A673 (cell line): ENCODE measurements around the gene DOCK10. TPM values are rescaled to one million over a fixed set of nuclear protein-coding genes. Genes with fewer than 3 reads are reported as not detected.

Experiments
- BruUV-seq: library from RNA; stranded (reverse); fragments of 400-500 nt; replicated peaks from 2 replicates; lab custom pipeline; 2021; lab: Mats Ljungman, UMichigan
- CTCF ChIA-PET: fragments of 300-600 bp; sonication (Branson Sonifier 250); formaldehyde crosslinking; loops from one replicate; lab custom pipeline; 2022; ENCODE audit warnings: antibody characterized with exemption; lab: Charles Lee
- POLR2A ChIA-PET: fragments of 300-600 bp; sonication (Branson Sonifier 250); formaldehyde crosslinking; loops from one replicate; lab custom pipeline; 2022; ENCODE audit warnings: antibody characterized with exemption; ENCODE audit not compliant: low non-redundant PET; lab: Charles Lee
- DNase-seq: peaks from one replicate; pipeline ENCODE4 v3.0.0-alpha.2; 2015; ENCODE audit warnings: low spot score
- H3K27ac ChIP-seq: fragments of 200-600 bp; sonication (generic); 2 replicates; pipeline ENCODE4 v1.5.1; 2016; ENCODE audit warnings: mixed run types, low read depth, mild to moderate bottlenecking, mixed read lengths, antibody characterized with exemption, low read length; ENCODE audit not compliant: poor library complexity, severe bottlenecking
- H3K27me3 ChIP-seq: fragments of 200-600 bp; sonication (generic); replicated peaks from 2 replicates; pipeline ENCODE4 v1.6.1; 2017; ENCODE audit warnings: mixed run types, low read depth, mild to moderate bottlenecking, mixed read lengths, antibody characterized with exemption, low read length; ENCODE audit not compliant: insufficient read depth, poor library complexity
- H3K36me3 ChIP-seq: fragments of 200-600 bp; sonication (generic); 2 replicates; pipeline ENCODE4 v1.6.1; 2016; ENCODE audit warnings: mixed run types, mild to moderate bottlenecking, mixed read lengths, antibody characterized with exemption, low read length; ENCODE audit not compliant: insufficient read depth, poor library complexity, severe bottlenecking
- H3K4me1 ChIP-seq: fragments of 200-600 bp; sonication (generic); 2 replicates; pipeline ENCODE4 v1.6.1; 2017; ENCODE audit warnings: mixed run types, mild to moderate bottlenecking, mixed read lengths, antibody characterized with exemption, low read length; ENCODE audit not compliant: insufficient read depth, poor library complexity, severe bottlenecking
- H3K4me3 ChIP-seq: fragments of 200-600 bp; sonication (generic); 2 replicates; pipeline ENCODE4 v1.5.1; 2016; ENCODE audit warnings: low read depth, mixed run types, mild to moderate bottlenecking, mixed read lengths, low read length; ENCODE audit not compliant: poor library complexity, severe bottlenecking
- H3K9me3 ChIP-seq: fragments of 200-600 bp; sonication (generic); 2 replicates; pipeline ENCODE4 v1.6.1; 2016; ENCODE audit warnings: mixed run types, low read depth, mild to moderate bottlenecking, mixed read lengths, antibody characterized with exemption, low read length; ENCODE audit not compliant: poor library complexity, severe bottlenecking
- CTCF ChIP-seq: fragments of 300-800, 200-600 bp; sonication (generic); conservative IDR thresholded peaks from 2 replicates; pipeline ENCODE4 v1.5.1; 2017; ENCODE audit warnings: low read depth, mild to moderate bottlenecking, antibody characterized with exemption, low read length, moderate library complexity, mixed read lengths
- EZH2 ChIP-seq: fragments of 200-600 bp; sonication (generic); IDR thresholded peaks from 2 replicates; pipeline ENCODE4 v1.6.1; 2017; ENCODE audit warnings: borderline replicate concordance, low read depth, mild to moderate bottlenecking, mixed read lengths, antibody characterized with exemption, low read length; ENCODE audit not compliant: poor library complexity, severe bottlenecking
- intact Hi-C: fragments of 100-400 bp; cut with micrococcal nuclease; formaldehyde crosslinking; loops from one replicate; pipeline ENCODE4 v1.10.0; 2022; ENCODE audit not compliant: unreplicated experiment
- total RNA-seq: library from RNA; stranded (reverse); gene quantifications from 2 replicates; pipeline ENCODE4 v1.2.3, GENCODE V29; 2021

Gene DOCK10
- total RNA-seq, 1 experiment from 2014 or later: 5.1 TPM

GRCh38 chr2:224932522-224932921, 109.7 kb downstream of the DOCK10 start:
- no TSS peak for BruUV-seq
- DNase-seq: no peak
- TF ChIP-seq CTCF (no peak), EZH2 (no peak)
- POLR2A ChIA-PET: no interaction called here
- H3K27ac ChIP-seq: no peak overlapping the region
- H3K4me3 ChIP-seq: no peak overlapping the region
- H3K36me3 ChIP-seq: no peaks in the 10 kb centered on the region
- intact Hi-C loops: no loop called here
- CTCF ChIA-PET: no interaction called here
- H3K27me3 ChIP-seq: no peaks in the 10 kb centered on the region
- no peaks in the 10 kb centered on the region for H3K9me3 ChIP-seq
- no peaks in the 10 kb centered on the region for H3K4me1 ChIP-seq

GRCh38 chr2:224931956-224932355, 110.3 kb downstream of the DOCK10 start:
- BruUV-seq: no TSS peak
- TF ChIP-seq CTCF: no peak
- TF ChIP-seq EZH2: no peak
- no peak for DNase-seq
- Histone ChIP-seq H3K9me3 (no peaks in the 10 kb centered on the region), H3K27ac (no peak overlapping the region), H3K4me3 (no peak overlapping the region), H3K4me1 (no peaks in the 10 kb centered on the region), H3K36me3 (no peaks in the 10 kb centered on the region), H3K27me3 (no peaks in the 10 kb centered on the region)
- intact Hi-C loops: no loop called here
- ChIA-PET CTCF (no interaction called here), POLR2A (no interaction called here)

- no peak overlapping the region for H3K27ac ChIP-seq
- no peaks in the 10 kb centered on the region for H3K4me1 ChIP-seq
- no peak for TF ChIP-seq EZH2
- no peak for TF ChIP-seq CTCF
- H3K27me3 ChIP-seq: no peaks in the 10 kb centered on the region
- no peak overlapping the region for H3K4me3 ChIP-seq
- H3K36me3 ChIP-seq: no peaks in the 10 kb centered on the region
- DNase-seq: no peak
- BruUV-seq: no TSS peak
- POLR2A ChIA-PET: no interaction called here
- H3K9me3 ChIP-seq: no peaks in the 10 kb centered on the region
- CTCF ChIA-PET: no interaction called here
- intact Hi-C loops: no loop called here
Measured at GRCh38 chr2:224930990-224931389, 111.3 kb downstream of the DOCK10 start.
